ENCODE measurements around the gene PFDN1.

GRCh38 chr5:140328036-140328764 lies 25.3 kb upstream of the PFDN1 start:
- TF ChIP-seq, protein P1, sequence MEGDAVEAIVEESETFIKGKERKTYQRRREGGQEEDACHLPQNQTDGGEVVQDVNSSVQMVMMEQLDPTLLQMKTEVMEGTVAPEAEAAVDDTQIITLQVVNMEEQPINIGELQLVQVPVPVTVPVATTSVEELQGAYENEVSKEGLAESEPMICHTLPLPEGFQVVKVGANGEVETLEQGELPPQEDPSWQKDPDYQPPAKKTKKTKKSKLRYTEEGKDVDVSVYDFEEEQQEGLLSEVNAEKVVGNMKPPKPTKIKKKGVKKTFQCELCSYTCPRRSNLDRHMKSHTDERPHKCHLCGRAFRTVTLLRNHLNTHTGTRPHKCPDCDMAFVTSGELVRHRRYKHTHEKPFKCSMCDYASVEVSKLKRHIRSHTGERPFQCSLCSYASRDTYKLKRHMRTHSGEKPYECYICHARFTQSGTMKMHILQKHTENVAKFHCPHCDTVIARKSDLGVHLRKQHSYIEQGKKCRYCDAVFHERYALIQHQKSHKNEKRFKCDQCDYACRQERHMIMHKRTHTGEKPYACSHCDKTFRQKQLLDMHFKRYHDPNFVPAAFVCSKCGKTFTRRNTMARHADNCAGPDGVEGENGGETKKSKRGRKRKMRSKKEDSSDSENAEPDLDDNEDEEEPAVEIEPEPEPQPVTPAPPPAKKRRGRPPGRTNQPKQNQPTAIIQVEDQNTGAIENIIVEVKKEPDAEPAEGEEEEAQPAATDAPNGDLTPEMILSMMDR (IDR thresholded peaks at IDR 0.05): no peak
- TF ChIP-seq POLR2A (IDR thresholded peaks at IDR 0.05): no peak

All from testis (tissue), 2 donors.